Measurements from ENCODE around the gene VASH1. TPM values are rescaled to one million over a fixed set of nuclear protein-coding genes. Genes with fewer than 3 reads are reported as not detected.

Gene VASH1
- polyA plus RNA-seq, 1 of the 3 experiments (the other 2 are of a cell fraction) = 4.9 TPM

- no peak for DNase-seq
- WGBS (ENCODE audit: low lambda C conversion rate) = 70% methylated on average over 13 of the region's 17 CpGs
- no peaks in the 10 kb centered on the region; the same call in 1 of the 2 replicates for H3K27me3 ChIP-seq (ENCODE audit: insufficient read depth)
- H3K9me3 ChIP-seq = no peaks in the 10 kb centered on the region
- POLR2A ChIA-PET = no interaction called here
- H2AFZ ChIP-seq (ENCODE audit: low read depth) = no peak overlapping the region
- CTCF ChIA-PET = interaction anchor here (2.3 kb wide), 1 partner anchor 118 kb away, joined by 5 read pairs; no protein-coding TSS in a partner anchor
- no peak overlapping the region for H3K4me2 ChIP-seq
- H3K27ac ChIP-seq (ENCODE audit: low read depth in 2 of 2, low read length in 1 of 2) = no peak overlapping the region
- no peak overlapping the region for H3K9ac ChIP-seq
- H3F3A ChIP-seq (replicated peaks; ENCODE audit: insufficient read depth) = no peaks in the 10 kb centered on the region
- H3K36me3 ChIP-seq (replicated peaks in 1 of 2; ENCODE audit: control insufficient read depth in 1 of 2, insufficient read depth in 2 of 2, low read length in 1 of 2) = no peaks in the 10 kb centered on the region
- no peaks in the 10 kb centered on the region for H3K9me2 ChIP-seq
- H4K20me1 ChIP-seq (ENCODE audit: insufficient read depth) = no peaks in the 10 kb centered on the region
- TF ChIP-seq USF2 (IDR thresholded peaks at IDR 0.05; ENCODE audit: borderline replicate concordance, low read depth, low read length) = no peak
- TF ChIP-seq MAX (IDR thresholded peaks at IDR 0.05; ENCODE audit: low read depth) = no peak
- TF ChIP-seq MXI1 (IDR thresholded peaks at IDR 0.05; ENCODE audit: low read depth, low read length) = no peak
- H3K4me3 ChIP-seq (ENCODE audit: low read depth in 2 of 2, low read length in 1 of 2) = no peak overlapping the region
- H3K4me1 ChIP-seq (ENCODE audit: control insufficient read depth in 1 of 2, insufficient read depth in 2 of 2, low read depth in 1 of 2, low read length in 1 of 2) = peaks cover 0 to 13% of the 10 kb centered on the region in 2 experiments; a peak in 1 of 4 replicates
- H3K79me2 ChIP-seq (ENCODE audit: insufficient read depth) = no peaks in the 10 kb centered on the region
Observed at GRCh38 chr14:76828339-76829012, 67.2 kb downstream of the VASH1 start.

- 73% methylated on average over 3 of the region's 3 CpGs for WGBS (ENCODE audit: low lambda C conversion rate)
- CTCF ChIA-PET = interaction anchor here (2.3 kb wide), 1 partner anchor 118 kb away, joined by 5 read pairs; no protein-coding TSS in a partner anchor
- H3K4me2 ChIP-seq = no peak overlapping the region
- TF ChIP-seq EZH2phosphoT487 (IDR thresholded peaks at IDR 0.05; ENCODE audit: borderline replicate concordance, low read depth) (no peak), NFIC (IDR thresholded peaks at IDR 0.05; ENCODE audit: borderline replicate concordance) (no peak), TAF1 (IDR thresholded peaks at IDR 0.05; ENCODE audit: borderline replicate concordance, low read depth, low read length) (no peak), GABPA (IDR thresholded peaks at IDR 0.05; ENCODE audit: low read depth) (no peak), CHD2 (IDR thresholded peaks at IDR 0.05; ENCODE audit: low read length, partially characterized antibody) (no peak), RCOR1 (IDR thresholded peaks at IDR 0.05; ENCODE audit: low read length) (no peak), EP300 (IDR thresholded peaks at IDR 0.05; ENCODE audit: borderline replicate concordance in 1 of 2, low read depth in 1 of 2, low read length in 1 of 2) (no peak), TCF12 (IDR thresholded peaks at IDR 0.05) (no peak), ELF1 (IDR thresholded peaks at IDR 0.05) (no peak), USF2 (IDR thresholded peaks at IDR 0.05; ENCODE audit: borderline replicate concordance, low read depth, low read length) (no peak), RXRA (IDR thresholded peaks at IDR 0.05; ENCODE audit: borderline replicate concordance, low read depth) (no peak), TEAD4 (IDR thresholded peaks at IDR 0.05; ENCODE audit: borderline replicate concordance, insufficient read depth) (no peak), CTCF (IDR thresholded peaks at IDR 0.05) (no peak)
- TF ChIP-seq, protein P1, sequence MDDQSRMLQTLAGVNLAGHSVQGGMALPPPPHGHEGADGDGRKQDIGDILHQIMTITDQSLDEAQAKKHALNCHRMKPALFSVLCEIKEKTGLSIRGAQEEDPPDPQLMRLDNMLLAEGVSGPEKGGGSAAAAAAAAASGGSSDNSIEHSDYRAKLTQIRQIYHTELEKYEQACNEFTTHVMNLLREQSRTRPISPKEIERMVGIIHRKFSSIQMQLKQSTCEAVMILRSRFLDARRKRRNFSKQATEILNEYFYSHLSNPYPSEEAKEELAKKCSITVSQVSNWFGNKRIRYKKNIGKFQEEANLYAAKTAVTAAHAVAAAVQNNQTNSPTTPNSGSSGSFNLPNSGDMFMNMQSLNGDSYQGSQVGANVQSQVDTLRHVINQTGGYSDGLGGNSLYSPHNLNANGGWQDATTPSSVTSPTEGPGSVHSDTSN (IDR thresholded peaks at IDR 0.05) = no peak
- TF ChIP-seq, protein P2, sequence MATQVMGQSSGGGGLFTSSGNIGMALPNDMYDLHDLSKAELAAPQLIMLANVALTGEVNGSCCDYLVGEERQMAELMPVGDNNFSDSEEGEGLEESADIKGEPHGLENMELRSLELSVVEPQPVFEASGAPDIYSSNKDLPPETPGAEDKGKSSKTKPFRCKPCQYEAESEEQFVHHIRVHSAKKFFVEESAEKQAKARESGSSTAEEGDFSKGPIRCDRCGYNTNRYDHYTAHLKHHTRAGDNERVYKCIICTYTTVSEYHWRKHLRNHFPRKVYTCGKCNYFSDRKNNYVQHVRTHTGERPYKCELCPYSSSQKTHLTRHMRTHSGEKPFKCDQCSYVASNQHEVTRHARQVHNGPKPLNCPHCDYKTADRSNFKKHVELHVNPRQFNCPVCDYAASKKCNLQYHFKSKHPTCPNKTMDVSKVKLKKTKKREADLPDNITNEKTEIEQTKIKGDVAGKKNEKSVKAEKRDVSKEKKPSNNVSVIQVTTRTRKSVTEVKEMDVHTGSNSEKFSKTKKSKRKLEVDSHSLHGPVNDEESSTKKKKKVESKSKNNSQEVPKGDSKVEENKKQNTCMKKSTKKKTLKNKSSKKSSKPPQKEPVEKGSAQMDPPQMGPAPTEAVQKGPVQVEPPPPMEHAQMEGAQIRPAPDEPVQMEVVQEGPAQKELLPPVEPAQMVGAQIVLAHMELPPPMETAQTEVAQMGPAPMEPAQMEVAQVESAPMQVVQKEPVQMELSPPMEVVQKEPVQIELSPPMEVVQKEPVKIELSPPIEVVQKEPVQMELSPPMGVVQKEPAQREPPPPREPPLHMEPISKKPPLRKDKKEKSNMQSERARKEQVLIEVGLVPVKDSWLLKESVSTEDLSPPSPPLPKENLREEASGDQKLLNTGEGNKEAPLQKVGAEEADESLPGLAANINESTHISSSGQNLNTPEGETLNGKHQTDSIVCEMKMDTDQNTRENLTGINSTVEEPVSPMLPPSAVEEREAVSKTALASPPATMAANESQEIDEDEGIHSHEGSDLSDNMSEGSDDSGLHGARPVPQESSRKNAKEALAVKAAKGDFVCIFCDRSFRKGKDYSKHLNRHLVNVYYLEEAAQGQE (IDR thresholded peaks at IDR 0.05; ENCODE audit: low read depth, low read length) = no peak
Observed at GRCh38 chr14:76829013-76829365, 67.7 kb downstream of the VASH1 start.

More at GRCh38 chr14:76829013-76829365, 67.7 kb downstream of the VASH1 start:
- Histone ChIP-seq H2AFZ (ENCODE audit: low read depth) (no peak overlapping the region), H3K9ac (no peak overlapping the region), H3K27ac (ENCODE audit: low read depth in 2 of 2, low read length in 1 of 2) (no peak overlapping the region), H3K79me2 (ENCODE audit: insufficient read depth) (no peaks in the 10 kb centered on the region), H4K20me1 (ENCODE audit: insufficient read depth) (no peaks in the 10 kb centered on the region), H3K4me1 (ENCODE audit: control insufficient read depth in 1 of 2, insufficient read depth in 2 of 2, low read depth in 1 of 2, low read length in 1 of 2) (peaks cover 0 to 13% of the 10 kb centered on the region in 2 experiments; a peak in 1 of 4 replicates), H3K36me3 (replicated peaks in 1 of 2; ENCODE audit: control insufficient read depth in 1 of 2, insufficient read depth in 2 of 2, low read length in 1 of 2) (no peaks in the 10 kb centered on the region), H3K9me2 (no peaks in the 10 kb centered on the region), H3K4me3 (ENCODE audit: low read depth in 2 of 2, low read length in 1 of 2) (no peak overlapping the region), H3F3A (replicated peaks; ENCODE audit: insufficient read depth) (no peaks in the 10 kb centered on the region), H3K9me3 (no peaks in the 10 kb centered on the region), H3K27me3 (ENCODE audit: insufficient read depth) (no peaks in the 10 kb centered on the region; the same call in 1 of the 2 replicates)
- POLR2A ChIA-PET = no interaction called here
- no peak for DNase-seq

Measured in SK-N-SH (cell line).